Stimulated activated CD8-positive, alpha-beta memory T cell treated with anti-CD3 and anti-CD28 coated beads, Interleukin-12 subunit alpha, Interleukin-12 subunit beta, amount 100 ng/mL, for 1 hour (primary cell): ENCODE results near the gene EMP3.

ENCODE experiments used
- DNase-seq: peaks from one replicate; pipeline ENCODE4 v3.0.0-alpha.2; 2020; ENCODE audit warnings: low read depth

The EMP3 gene

DNA sequence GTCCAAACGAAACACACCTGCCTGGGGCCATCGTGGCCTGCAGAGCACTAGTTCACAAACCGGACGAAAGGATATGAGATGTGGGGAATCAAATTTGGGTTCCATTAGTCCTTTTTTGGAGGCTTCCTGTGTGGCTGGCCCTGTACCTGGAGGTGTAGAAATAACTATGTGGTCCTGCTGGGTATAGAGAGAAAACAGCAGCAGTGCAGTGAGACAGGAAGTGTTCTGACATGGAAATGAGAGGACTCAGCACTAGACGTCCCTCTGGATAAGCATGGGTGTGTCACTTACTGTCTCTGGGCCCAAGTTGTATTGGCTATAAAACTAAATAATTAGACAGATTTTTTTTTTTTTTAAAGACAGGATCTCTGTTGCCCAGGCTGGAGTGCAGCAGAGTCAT, 53.7 kb downstream of the EMP3 start:
- no peak for DNase-seq
